GM23338 (cell line): ENCODE data around the gene RSL1D1. TPM values are rescaled to one million over a fixed set of nuclear protein-coding genes. Genes with fewer than 3 reads are reported as not detected.

Experiments used
- ATAC-seq: fragments of 200-7000 bp; cut with Tn5 transposase; 3 replicates; pipeline ENCODE4 v1.9.1; 2020
- DNase-seq: peaks from one replicate; pipeline ENCODE4 v3.0.0-alpha.2; 2015; ENCODE audit warnings: low spot score
- H2AFZ ChIP-seq: fragments of 200-600 bp; sonication (generic); 2 replicates; pipeline ENCODE4 v1.8.0; 2016; ENCODE audit warnings: antibody characterized with exemption, mild to moderate bottlenecking, moderate library complexity
- H3F3A ChIP-seq: fragments of 200-600 bp; sonication (generic); replicated peaks from 2 replicates; pipeline ENCODE4 v1.8.0; 2017; ENCODE audit warnings: antibody characterized with exemption, mixed run types, low read depth
- H3K27ac ChIP-seq: fragments of 200-600 bp; sonication (generic); 2 replicates; pipeline ENCODE4 v1.6.1; 2016; ENCODE audit warnings: low read depth
- H3K27me3 ChIP-seq: fragments of 200-600 bp; sonication (generic); 2 replicates; pipeline ENCODE4 v1.8.0; 2016; ENCODE audit warnings: mild to moderate bottlenecking, mixed run types, moderate library complexity; ENCODE audit not compliant: insufficient read depth
- H3K36me3 ChIP-seq: fragments of 200-600 bp; sonication (generic); 2 replicates; pipeline ENCODE4 v1.8.0; 2016; ENCODE audit warnings: mild to moderate bottlenecking; ENCODE audit not compliant: insufficient read depth
- H3K4me1 ChIP-seq: fragments of 200-600 bp; sonication (generic); 2 replicates; pipeline ENCODE4 v1.8.0; 2016; ENCODE audit warnings: mild to moderate bottlenecking, moderate library complexity; ENCODE audit not compliant: insufficient read depth
- H3K4me2 ChIP-seq: fragments of 200-600 bp; sonication (generic); 2 replicates; pipeline ENCODE4 v1.7.1; 2017; ENCODE audit warnings: mixed run types
- H3K4me3 ChIP-seq: fragments of 200-600 bp; sonication (generic); 2 replicates; pipeline ENCODE4 v1.6.1; 2016; ENCODE audit warnings: mixed run types
- H3K79me2 ChIP-seq: fragments of 200-600 bp; sonication (generic); replicated peaks from 2 replicates; pipeline ENCODE4 v1.8.0; 2017; ENCODE audit warnings: mild to moderate bottlenecking; ENCODE audit not compliant: insufficient read depth
- H3K9me2 ChIP-seq: fragments of 200-600 bp; sonication (generic); 2 replicates; pipeline ENCODE4 v1.8.0; 2017; ENCODE audit not compliant: insufficient read depth
- H4K20me1 ChIP-seq: fragments of 200-600 bp; sonication (generic); replicated peaks from 2 replicates; pipeline ENCODE4 v1.8.0; 2017; ENCODE audit warnings: mild to moderate bottlenecking; ENCODE audit not compliant: insufficient read depth
- H3K27ac Mint-ChIP-seq: 2 replicates; pipeline ENCODE4 v1.8.0; 2020; ENCODE audit warnings: inconsistent platforms, mild to moderate bottlenecking, moderate library complexity, mixed read lengths
- H3K27me3 Mint-ChIP-seq: 3 replicates; pipeline ENCODE4 v1.8.0; 2022; ENCODE audit warnings: low read depth, mild to moderate bottlenecking, moderate library complexity, mixed read lengths, inconsistent platforms; ENCODE audit not compliant: insufficient read depth, poor library complexity
- H3K36me3 Mint-ChIP-seq: 3 replicates; pipeline ENCODE4 v1.8.0; 2021; ENCODE audit warnings: low read depth, mild to moderate bottlenecking, inconsistent platforms, moderate library complexity, mixed read lengths
- H3K4me1 Mint-ChIP-seq: 3 replicates; pipeline ENCODE4 v1.8.0; 2020; ENCODE audit warnings: mild to moderate bottlenecking, inconsistent platforms, mixed read lengths
- H3K4me3 Mint-ChIP-seq: 3 replicates; pipeline ENCODE4 v1.8.0; 2021; ENCODE audit warnings: moderate library complexity, mild to moderate bottlenecking, inconsistent platforms, mixed read lengths
- H3K9me3 Mint-ChIP-seq: 3 replicates; pipeline ENCODE4 v1.8.0; 2020; ENCODE audit warnings: moderate library complexity, mild to moderate bottlenecking, inconsistent platforms, mixed read lengths
- CREB1 ChIP-seq: fragments of 250-450 bp; sonication (Bioruptor Pico); IDR thresholded peaks from 2 replicates; pipeline ENCODE4 v1.5.0; 2020; ENCODE audit warnings: low read depth, mild to moderate bottlenecking, moderate library complexity
- CTCF ChIP-seq, 2 experiments: fragments of 200-600 bp in 1 of 2; sonication (generic) in 1 of 2; conservative IDR thresholded peaks; 2 replicates each; pipeline versions ENCODE4 v1.5.1 to v1.6.1; 2016 to 2017; ENCODE audit warnings: antibody characterized with exemption in 2 of 2, low read depth in 2 of 2, mild to moderate bottlenecking in 2 of 2, moderate library complexity in 1 of 2
- ETS1 ChIP-seq: IDR thresholded peaks from 2 replicates; pipeline ENCODE4 v1.6.1; 2016; ENCODE audit warnings: antibody characterized with exemption
- EZH2 ChIP-seq: fragments of 200-600 bp; sonication (generic); IDR thresholded peaks from one replicate; pipeline ENCODE4 v1.8.0; 2017; ENCODE audit warnings: antibody characterized with exemption, mild to moderate bottlenecking, low read depth; ENCODE audit not compliant: unreplicated experiment
- EZH2phosphoT487 ChIP-seq: fragments of 200-600 bp; sonication (generic); IDR thresholded peaks from one replicate; pipeline ENCODE4 v1.8.1; 2018; ENCODE audit warnings: antibody characterized with exemption; ENCODE audit not compliant: unreplicated experiment
- JUNB ChIP-seq: IDR thresholded peaks from one replicate; pipeline ENCODE4 v1.6.1; 2016; ENCODE audit warnings: antibody characterized with exemption; ENCODE audit not compliant: unreplicated experiment
- NANOG ChIP-seq: IDR thresholded peaks from 2 replicates; pipeline ENCODE4 v1.6.1; 2016; ENCODE audit warnings: antibody characterized with exemption, borderline replicate concordance
- POLR2AphosphoS5 ChIP-seq: IDR thresholded peaks from 2 replicates; pipeline ENCODE4 v1.6.1; 2016; ENCODE audit warnings: antibody characterized with exemption, low read depth
- REST ChIP-seq: IDR thresholded peaks from one replicate; pipeline ENCODE4 v1.6.1; 2018; ENCODE audit warnings: antibody characterized with exemption; ENCODE audit not compliant: unreplicated experiment
- STAT1 ChIP-seq: IDR thresholded peaks from one replicate; pipeline ENCODE4 v1.6.1; 2016; ENCODE audit warnings: antibody characterized with exemption; ENCODE audit not compliant: unreplicated experiment
- ZNF114 ChIP-seq: fragments of 250-450 bp; sonication (Bioruptor Pico); IDR thresholded peaks from 2 replicates; pipeline ENCODE4 v1.5.0; 2020; ENCODE audit warnings: mild to moderate bottlenecking, moderate library complexity
- ZNF331 ChIP-seq: fragments of 250-450 bp; sonication (Bioruptor Pico); IDR thresholded peaks from 2 replicates; pipeline ENCODE4 v1.5.0; 2020; ENCODE audit warnings: low read depth, mild to moderate bottlenecking, moderate library complexity
- ZNF462 ChIP-seq: fragments of 250-450 bp; sonication (Bioruptor Pico); IDR thresholded peaks from 2 replicates; pipeline ENCODE4 v1.5.0; 2020; ENCODE audit warnings: mild to moderate bottlenecking, moderate library complexity
- polyA plus RNA-seq: library from polyadenylated mRNA; unstranded; fragments of >200 nt; fragmentation: Nextera tagmentation; extraction: Ambion mirVana; gene quantifications from 2 replicates; pipeline ENCODE4 v1.2.1, GENCODE V29; 2016
- total RNA-seq: library from RNA; depleted of rRNA; stranded (reverse); fragments of >200 nt; shearing (Covaris generic); gene quantifications from 2 replicates; pipeline ENCODE4 v1.2.3, GENCODE V29; 2014

RSL1D1 gene
- total and polyA plus RNA-seq, 2 experiments from 2014 or later = 298 to 495 TPM

- Mint-ChIP-seq H3K27ac (peak overlapping the region; percentile 26; the same call in 1 of the 2 replicates), H3K4me3 (peak overlapping the region; percentile 87; the same call in 2 of the 3 replicates), H3K36me3 (peaks cover 15% of the 10 kb centered on the region; the same call in 2 of the 3 replicates), H3K27me3 (peaks cover 5% of the 10 kb centered on the region), H3K4me1 (peaks cover 31% of the 10 kb centered on the region; the same call in 2 of the 3 replicates), H3K9me3 (no peaks in the 10 kb centered on the region)
- H3F3A ChIP-seq = peaks cover 18% of the 10 kb centered on the region
- peaks cover 22% of the 10 kb centered on the region for H3K4me1 ChIP-seq
- peaks cover 34% of the 10 kb centered on the region for H4K20me1 ChIP-seq
- no peaks in the 10 kb centered on the region for H3K9me2 ChIP-seq
- H3K79me2 ChIP-seq = peaks cover 86% of the 10 kb centered on the region
- H3K27ac ChIP-seq = 0 out of 2 replicates have a peak overlapping the region, but pooled peaks have one; percentile 7
- no peak overlapping the region for H3K4me2 ChIP-seq
- ATAC-seq (no peak), DNase-seq (no peak)
- no peaks in the 10 kb centered on the region for H3K27me3 ChIP-seq
- no peaks in the 10 kb centered on the region for H3K36me3 ChIP-seq
- no peak overlapping the region for H3K4me3 ChIP-seq
- no peak for TF ChIP-seq ZNF331 (CRISPR knock-in tag)
- no peak for TF ChIP-seq ETS1
- no peak for TF ChIP-seq ZNF114
- no peak for TF ChIP-seq EZH2
- no peak for TF ChIP-seq POLR2AphosphoS5
- TF ChIP-seq EZH2phosphoT487 = no peak
- no peak for TF ChIP-seq CTCF (conservative IDR thresholded peaks at IDR 0.05; ENCODE audit: low read depth in 2 of 2)
- TF ChIP-seq REST = no peak
- no peak for TF ChIP-seq STAT1
- TF ChIP-seq JUNB = no peak
- no peak for TF ChIP-seq ZNF462 (CRISPR knock-in tag)
- TF ChIP-seq NANOG = no peak
- no peak for TF ChIP-seq CREB1
- no peak overlapping the region for H2AFZ ChIP-seq
Measured at GRCh38 chr16:11794447-11794846, 56.9 kb downstream of the RSL1D1 start.
